ENCODE results near the gene TRAPPC3.

TRAPPC3 gene

GRCh38 chr1:36160388-36160948, 11.2 kb upstream of the TRAPPC3 start:
- no peak for TF ChIP-seq GATA3 (IDR thresholded peaks at IDR 0.05; ENCODE audit: low read depth, low read length)
- no peak for TF ChIP-seq GATA2 (IDR thresholded peaks at IDR 0.05; ENCODE audit: low read depth, low read length)

DNA sequence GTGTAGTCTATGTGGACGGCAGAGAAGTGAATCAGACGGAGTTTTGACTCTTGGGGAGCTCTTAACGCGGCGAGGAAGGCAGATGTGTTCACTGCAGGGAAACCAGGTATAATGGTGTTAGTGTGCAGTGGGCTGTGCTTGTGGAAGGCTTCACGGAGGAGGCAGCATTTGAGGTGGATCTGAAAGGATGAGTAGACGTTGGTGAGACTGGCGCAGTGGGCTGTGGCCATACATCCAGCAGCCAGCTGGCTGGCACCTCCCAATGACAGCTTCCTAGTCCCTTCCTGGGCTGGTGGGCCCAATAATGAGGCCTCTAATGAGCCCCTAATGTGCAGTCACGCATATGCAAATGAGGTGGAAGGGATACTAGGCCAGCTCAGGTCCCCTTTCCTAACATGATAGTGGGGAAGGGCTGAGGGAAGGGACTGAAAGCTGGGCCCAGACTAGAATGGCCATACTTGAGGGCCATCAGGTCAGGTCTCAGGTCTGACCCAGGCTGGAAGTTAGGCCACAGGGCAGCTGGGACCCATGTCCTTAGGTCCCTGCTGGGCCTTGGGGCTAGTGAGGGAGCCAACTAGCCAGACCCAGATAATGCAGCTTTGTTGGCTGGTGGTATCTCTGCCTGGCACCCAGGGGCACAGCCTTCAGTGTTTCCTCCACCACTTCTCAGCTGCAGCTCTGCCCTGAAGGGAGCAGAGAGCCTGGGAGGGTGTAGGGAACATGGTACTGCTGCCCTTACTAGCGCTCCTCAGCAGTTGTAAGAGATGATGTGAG, 10.5 kb upstream of the TRAPPC3 start:
- TF ChIP-seq GATA2 (IDR thresholded peaks at IDR 0.05; ENCODE audit: low read depth, low read length) (no peak), GATA3 (IDR thresholded peaks at IDR 0.05; ENCODE audit: low read depth, low read length) (no peak)

GRCh38 chr1:36157973-36158826, 8.9 kb upstream of the TRAPPC3 start:
- TF ChIP-seq GATA3 (IDR thresholded peaks at IDR 0.05; ENCODE audit: low read depth, low read length) (no peak), GATA2 (IDR thresholded peaks at IDR 0.05; ENCODE audit: low read depth, low read length) (no peak)

DNA sequence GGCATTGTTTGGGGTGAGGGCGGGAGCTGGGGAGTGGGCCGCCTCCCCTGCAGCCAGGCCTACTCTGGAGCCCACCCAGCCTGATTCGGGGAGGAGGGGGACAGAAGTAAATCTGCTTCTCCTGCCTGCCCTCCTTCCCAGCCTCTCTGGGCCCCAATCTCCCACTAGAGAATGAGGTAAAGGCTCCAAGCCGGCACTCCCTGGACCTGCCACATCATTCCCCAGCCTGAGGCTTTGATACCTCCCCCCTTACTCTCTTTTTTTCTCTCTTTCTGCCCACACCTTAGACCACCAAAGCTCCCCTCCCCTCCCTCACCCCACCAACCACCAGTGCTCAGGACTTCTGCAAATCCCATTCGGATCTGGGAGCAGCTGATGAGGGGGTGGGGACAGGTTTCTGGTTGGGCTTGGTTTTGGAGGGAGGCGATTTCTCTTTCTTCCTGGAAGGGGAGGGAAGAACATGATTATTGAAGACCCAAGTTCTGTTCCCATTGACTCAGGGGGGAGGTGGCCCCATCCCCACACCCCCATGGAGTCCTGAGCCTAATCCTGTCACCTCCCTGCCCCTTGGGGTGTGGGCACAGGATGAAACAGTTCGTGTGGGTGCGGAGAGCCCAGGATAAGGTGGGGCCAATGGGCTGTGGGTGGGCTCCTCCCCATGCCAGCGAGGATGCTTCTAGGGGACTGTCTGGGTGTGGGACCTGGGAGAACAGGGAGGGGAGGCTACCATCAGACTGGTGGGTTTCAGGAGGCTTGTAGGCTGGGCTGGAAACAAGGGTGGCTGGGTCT, 8.0 kb upstream of the TRAPPC3 start:
- TF ChIP-seq GATA3 (IDR thresholded peaks at IDR 0.05; ENCODE audit: low read depth, low read length): no peak
- no peak for TF ChIP-seq GATA2 (IDR thresholded peaks at IDR 0.05; ENCODE audit: low read depth, low read length)

- TF ChIP-seq GATA2 (IDR thresholded peaks at IDR 0.05; ENCODE audit: low read depth, low read length): no peak
- no peak for TF ChIP-seq GATA3 (IDR thresholded peaks at IDR 0.05; ENCODE audit: low read depth, low read length)
Measured at GRCh38 chr1:36156329-36157114, 7.2 kb upstream of the TRAPPC3 start.

- TF ChIP-seq GATA3 (IDR thresholded peaks at IDR 0.05; ENCODE audit: low read depth, low read length) (no peak), GATA2 (IDR thresholded peaks at IDR 0.05; ENCODE audit: low read depth, low read length) (no peak)
Measured at GRCh38 chr1:36155408-36156328, 6.4 kb upstream of the TRAPPC3 start, which contains the start of gene MAP7D1. MAP7D1 (plus strand) TSS chr1:36156160; CDS start chr1:36156418, 258 bp downstream.

- TF ChIP-seq GATA2 (IDR thresholded peaks at IDR 0.05; ENCODE audit: low read depth, low read length) (no peak), GATA3 (IDR thresholded peaks at IDR 0.05; ENCODE audit: low read depth, low read length) (no peak)
Measured at GRCh38 chr1:36154765-36155407, 5.6 kb upstream of the TRAPPC3 start.

DNA sequence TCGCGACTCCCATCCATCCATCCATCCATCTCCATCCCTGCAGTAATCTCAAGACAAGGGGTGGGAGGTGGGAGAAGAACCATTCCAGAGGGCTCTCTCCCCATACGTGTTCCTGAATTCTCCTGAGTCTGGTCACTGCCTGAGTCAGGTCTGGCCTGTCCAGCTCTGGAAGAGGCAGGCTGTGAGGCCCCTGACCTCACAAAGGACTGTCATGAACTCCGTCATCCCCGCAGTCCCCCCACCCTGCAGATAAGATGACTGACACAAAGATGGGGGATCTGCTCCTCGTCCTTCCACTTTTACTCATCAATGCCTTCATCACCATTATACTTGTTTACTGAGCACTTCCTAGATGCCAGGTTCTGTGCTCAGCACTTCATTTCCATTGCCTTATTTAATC, 5.0 kb upstream of the TRAPPC3 start:
- TF ChIP-seq GATA3 (IDR thresholded peaks at IDR 0.05; ENCODE audit: low read depth, low read length): no peak
- TF ChIP-seq GATA2 (IDR thresholded peaks at IDR 0.05; ENCODE audit: low read depth, low read length): no peak

GRCh38 chr1:36153476-36153875, 4.2 kb upstream of the TRAPPC3 start:
- TF ChIP-seq GATA2 (IDR thresholded peaks at IDR 0.05; ENCODE audit: low read depth, low read length): no peak
- no peak for TF ChIP-seq GATA3 (IDR thresholded peaks at IDR 0.05; ENCODE audit: low read depth, low read length)

- TF ChIP-seq GATA2 (IDR thresholded peaks at IDR 0.05; ENCODE audit: low read depth, low read length) (no peak), GATA3 (IDR thresholded peaks at IDR 0.05; ENCODE audit: low read depth, low read length) (no peak)
Measured at GRCh38 chr1:36151845-36152203, 2.5 kb upstream of the TRAPPC3 start.

DNA sequence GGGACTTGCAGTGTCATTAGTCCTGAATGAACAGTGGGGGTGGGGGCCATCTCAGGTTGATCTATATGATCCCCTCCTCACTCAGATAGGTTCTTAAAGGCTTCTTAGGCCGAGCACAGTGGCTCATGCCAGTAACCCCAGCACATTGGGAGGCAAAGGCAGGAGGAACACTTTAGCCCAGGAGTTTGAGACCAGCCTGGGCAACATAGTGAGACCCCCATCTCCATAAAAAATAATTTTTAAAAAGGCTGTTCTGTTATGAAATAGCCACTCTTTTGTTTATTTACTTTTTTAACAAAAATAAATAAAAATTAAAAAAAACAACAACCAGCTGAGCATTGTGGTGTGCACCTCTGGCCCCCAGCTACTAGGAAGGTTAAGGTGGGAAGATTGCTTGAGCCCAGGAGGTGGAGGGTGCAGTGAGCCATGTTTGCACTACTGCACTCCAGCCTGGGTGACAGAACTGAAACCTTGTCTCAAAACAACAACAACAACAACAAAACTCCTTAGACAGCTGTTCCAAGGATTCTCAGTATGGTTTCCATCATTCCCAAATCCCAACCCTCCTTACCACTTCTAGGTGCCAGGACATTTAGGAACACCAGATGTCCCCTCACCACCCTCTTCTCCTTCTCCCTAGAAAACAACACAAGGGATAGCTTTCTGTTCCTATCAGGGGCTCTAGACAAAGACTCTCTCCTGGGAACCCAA, 2.0 kb upstream of the TRAPPC3 start:
- TF ChIP-seq GATA2 (IDR thresholded peaks at IDR 0.05; ENCODE audit: low read depth, low read length) (no peak), GATA3 (IDR thresholded peaks at IDR 0.05; ENCODE audit: low read depth, low read length) (no peak)
